Measurements from ENCODE around the gene TYRP1.

The TYRP1 gene

DNA sequence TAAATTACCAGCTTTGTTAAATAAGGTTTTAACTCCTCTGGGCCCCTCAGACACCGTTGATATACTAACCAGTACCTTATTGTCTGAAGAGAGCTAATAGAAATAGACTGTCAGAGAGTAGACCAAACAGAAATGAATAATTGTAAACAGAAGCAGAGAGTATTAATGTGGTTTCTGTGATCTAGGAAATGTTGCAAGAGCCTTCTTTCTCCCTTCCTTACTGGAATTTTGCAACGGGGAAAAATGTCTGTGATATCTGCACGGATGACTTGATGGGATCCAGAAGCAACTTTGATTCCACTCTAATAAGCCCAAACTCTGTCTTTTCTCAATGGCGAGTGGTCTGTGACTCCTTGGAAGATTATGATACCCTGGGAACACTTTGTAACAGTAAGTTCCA, 5.1 kb downstream of the TYRP1 start:
- no peak for DNase-seq

GRCh38 chr9:12698986-12699385, 5.8 kb downstream of the TYRP1 start:
- DNase-seq: no peak

DNA sequence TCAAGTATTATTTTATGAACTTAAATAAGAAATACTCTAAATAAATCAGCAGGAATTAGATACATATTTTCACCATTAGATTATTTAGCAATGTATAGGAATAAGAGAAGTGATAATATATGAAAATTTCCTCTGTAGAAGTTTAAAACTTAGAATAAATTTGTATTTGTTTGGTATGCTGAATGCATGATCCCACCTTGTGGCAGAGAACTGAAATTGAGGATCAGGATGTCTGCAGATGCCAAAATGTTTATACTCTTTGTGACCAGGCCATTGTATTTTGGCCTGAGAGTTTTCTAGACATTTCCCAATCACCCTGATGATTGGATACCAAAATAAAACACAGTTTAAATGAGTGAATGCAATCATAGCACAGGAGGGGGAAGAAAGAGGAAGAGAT, 6.3 kb downstream of the TYRP1 start:
- DNase-seq: no peak

DNA sequence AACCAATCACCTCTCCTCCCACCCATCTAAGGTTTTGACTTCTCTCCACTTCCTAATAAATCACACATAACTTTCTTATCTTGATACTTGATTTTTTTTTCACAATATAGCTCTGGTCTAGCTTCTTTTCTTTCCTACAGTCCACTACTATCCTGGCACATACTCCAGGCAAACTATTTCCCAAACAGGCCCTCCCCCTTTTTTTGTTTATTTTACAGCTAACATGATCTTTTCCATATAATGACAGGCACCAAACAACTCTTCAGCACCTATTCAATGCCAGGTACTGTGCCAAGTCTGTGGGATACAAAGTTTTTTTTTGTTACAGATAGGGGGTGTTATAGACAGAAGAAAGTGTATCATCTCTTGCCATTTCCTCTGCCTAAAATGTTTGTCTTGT, 7.9 kb downstream of the TYRP1 start:
- no peak for DNase-seq

DNA sequence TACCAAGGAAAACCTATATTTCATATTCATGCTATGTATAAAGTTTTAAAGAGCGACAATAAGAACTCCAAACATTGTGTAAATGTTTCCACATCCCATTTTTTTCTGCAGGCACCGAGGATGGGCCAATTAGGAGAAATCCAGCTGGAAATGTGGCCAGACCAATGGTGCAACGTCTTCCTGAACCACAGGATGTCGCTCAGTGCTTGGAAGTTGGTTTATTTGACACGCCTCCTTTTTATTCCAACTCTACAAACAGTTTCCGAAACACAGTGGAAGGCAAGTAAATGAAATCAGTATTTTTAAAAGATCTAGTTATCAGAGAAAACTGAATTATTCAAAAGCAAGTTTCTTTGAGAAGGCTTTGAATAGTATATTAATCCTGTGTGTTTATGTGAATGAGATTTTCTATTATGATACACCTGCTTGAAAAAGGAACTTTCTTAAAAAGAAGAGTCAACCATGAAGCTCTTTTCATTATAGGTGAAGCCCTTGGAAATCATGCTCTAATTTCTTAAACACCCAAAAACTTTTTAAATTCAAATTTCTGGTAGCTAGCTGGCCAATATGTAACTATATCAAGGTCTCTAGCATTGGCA, 9.1 kb downstream of the TYRP1 start:
- DNase-seq: no peak

DNA sequence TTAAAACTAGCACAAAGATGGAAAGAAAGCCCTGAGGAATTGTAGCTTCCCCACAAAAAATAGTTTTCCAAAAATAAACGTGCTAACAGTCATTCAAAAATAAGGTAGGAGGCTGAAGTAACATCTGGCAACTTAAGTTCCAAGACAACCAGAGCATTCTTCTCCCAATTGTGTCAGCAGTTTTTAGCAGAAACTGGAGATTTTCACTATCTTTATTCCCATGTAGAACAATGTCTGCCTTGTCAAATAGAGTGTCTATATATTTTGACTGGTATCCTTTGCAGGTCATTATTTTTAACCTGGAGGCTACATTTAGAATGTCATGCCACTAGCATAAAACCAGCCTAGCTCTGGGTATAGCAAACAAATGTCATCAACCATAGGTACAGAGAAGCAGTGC, 10.8 kb downstream of the TYRP1 start:
- DNase-seq: no peak

- DNase-seq: no peak
Measured at GRCh38 chr9:12705738-12706391, 12.7 kb downstream of the TYRP1 start.

GRCh38 chr9:12708562-12709298, 15.5 kb downstream of the TYRP1 start:
- DNase-seq: no peak

DNA sequence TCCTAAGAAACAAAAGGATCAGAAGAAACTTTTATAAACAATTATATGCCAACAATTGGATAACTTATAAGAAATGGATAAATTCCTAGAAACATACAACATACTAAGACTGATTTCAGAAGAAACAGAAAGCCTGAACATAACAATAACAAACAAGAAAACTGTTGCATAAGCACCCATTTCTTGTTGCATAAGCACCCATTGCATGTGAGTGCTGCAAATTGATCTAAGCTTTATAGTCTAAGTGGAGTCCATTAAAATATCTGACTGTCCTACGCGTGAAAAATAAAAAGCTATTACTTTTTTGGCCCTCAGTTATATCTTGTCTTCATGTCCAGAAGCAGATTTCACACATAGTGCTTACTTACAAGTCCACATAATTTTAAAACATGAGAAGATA, 19.3 kb downstream of the TYRP1 start:
- no peak for DNase-seq

DNA sequence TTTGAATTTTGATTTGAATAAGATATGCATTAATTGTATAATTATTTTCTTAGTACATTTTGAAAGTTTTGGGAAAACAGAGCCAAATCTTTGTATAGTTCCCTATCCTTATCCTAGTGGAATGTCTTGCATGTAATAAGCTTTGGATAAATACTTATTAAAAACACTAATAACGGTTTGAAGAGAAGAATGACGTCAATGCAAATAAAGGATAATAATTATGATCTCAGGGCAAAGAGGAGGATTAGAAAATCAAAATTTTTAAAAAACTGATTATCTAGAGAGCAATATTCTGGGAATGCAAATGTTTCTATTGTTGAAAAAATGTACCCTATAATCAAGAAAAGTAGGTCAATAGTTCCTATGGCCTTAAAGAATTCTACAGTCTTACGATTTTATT, 22.1 kb downstream of the TYRP1 start:
- DNase-seq: no peak

- no peak for DNase-seq
Measured at GRCh38 chr9:12716823-12717600, 23.8 kb downstream of the TYRP1 start.

GRCh38 chr9:12717907-12718306, 24.7 kb downstream of the TYRP1 start:
- DNase-seq: no peak

DNA sequence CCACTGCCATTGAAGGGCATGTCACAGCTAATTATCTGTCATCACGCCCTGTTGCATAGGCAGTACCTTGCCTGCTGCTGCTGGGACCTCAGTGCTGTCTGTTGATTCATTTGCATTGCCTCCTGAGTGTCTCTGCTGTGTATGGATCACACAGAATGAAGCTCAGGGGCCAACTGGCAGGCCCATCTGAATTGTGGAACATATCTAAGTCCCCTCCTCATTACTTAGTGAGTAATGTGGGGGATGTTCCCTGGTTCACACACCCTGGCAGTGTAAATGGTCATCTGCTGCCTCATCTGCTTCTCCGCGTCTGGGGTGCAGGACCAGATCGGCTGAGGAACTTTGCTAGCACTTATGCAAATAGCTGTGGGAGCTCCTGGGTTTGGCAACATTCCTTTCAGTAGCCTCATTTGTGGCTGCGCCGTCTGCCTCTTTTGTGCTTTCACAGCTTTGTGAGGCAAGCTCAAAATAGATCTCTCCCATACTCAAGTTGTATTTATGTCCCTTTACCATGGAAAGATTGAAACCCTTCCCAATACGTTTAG, 25.4 kb downstream of the TYRP1 start:
- DNase-seq: no peak

GRCh38 chr9:12719431-12719830, 26.2 kb downstream of the TYRP1 start:
- no peak for DNase-seq

GRCh38 chr9:12720551-12720950, 27.4 kb downstream of the TYRP1 start:
- no peak for DNase-seq

GRCh38 chr9:12722131-12722530, 28.9 kb downstream of the TYRP1 start:
- no peak for DNase-seq

DNA sequence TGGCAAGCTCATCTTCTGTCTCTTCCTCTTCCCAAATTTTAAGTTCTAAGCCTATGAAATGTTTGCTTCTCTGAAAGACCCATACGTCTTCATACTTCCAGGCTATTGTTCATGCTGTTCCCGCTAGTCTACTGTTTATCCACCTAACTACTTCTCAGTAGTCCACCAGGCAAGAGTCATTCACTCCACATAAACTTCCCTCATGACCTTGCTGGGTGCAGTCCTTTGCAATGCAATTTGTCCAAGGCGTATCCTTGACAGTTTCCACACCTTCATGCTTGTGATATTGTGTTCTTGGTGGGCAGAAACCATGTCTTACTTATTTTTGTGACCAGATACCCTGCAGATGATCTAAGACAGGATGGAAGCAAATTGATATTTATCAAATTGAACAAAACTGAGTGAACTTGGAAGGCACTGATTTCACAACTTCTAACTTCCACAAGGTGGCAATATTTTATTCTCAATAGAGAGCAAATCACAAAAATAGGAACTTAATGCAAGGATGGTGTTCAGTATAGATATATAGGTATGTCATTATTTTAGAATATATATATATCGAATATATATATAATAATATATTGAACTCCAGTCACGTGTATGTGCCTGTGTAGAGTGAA, 30.3 kb downstream of the TYRP1 start:
- no peak for DNase-seq

DNA sequence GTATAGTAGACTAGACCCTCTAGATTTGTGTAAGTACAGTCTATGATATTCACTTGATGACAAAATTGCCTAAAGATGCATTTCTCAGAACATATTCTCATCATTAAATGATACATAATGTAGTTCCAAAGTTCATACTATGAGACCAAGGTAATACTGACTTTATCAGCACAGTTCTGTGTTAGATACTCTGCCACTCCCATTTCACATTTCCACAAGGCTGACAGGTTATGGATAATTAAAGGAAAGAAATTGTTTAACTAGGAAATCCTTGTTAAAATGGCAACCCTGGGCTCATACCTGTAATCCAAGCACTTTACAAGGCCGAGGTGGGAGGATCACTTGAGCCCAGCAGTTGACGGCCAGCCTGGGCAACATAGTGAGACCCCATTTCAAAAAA, 33.6 kb downstream of the TYRP1 start:
- no peak for DNase-seq

DNA sequence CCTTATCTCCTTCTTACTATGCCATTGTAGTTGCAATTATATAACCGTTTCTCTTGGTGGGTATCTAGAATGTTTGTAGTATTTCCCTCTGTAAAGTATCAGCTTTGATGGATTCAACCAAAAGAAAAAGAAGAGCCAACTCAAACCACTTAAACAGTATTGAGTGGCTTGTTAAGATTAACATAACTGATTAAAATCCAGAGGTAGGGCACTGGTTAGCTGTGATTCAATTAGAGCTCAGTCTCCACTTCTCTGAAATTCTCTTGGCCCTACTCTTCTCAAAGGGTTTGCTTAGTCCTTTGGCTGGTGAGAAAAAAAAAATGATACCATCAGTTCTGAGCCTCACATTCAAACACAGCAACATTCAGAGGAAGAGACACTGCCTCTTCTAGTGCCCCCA, 37.0 kb downstream of the TYRP1 start:
- no peak for DNase-seq

DNA sequence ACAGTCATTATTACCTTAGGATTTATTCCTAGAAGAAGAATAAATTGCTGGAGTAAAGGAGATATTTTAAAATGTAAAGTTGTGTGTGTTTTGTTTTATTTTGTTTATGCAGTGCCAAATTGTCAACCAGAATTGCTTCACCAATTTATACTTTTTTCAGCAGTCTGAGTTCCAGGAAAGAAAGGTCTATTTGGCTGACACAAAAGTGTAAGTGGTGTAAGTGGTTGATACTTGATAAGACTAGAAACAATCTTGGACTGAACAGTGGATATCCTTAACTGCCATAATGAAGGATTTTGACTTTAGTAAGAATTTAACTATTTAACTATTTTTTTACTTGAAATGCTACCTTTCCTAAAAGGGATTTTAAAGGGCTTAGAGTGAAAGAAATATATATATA, 37.7 kb downstream of the TYRP1 start:
- DNase-seq: no peak

- DNase-seq: no peak
Measured at GRCh38 chr9:12732971-12733370, 39.8 kb downstream of the TYRP1 start.

GRCh38 chr9:12735665-12736064, 42.5 kb downstream of the TYRP1 start:
- DNase-seq: no peak

GRCh38 chr9:12737871-12738270, 44.7 kb downstream of the TYRP1 start:
- no peak for DNase-seq

All from stimulated activated CD4-positive, alpha-beta T cell treated with anti-CD3 and anti-CD28 coated beads, Interleukin-1b, Interleukin-23, amount 100 ng/mL, for 48 hours (primary cell).